ENCODE data around the gene MRPS31. TPM values are rescaled to one million over a fixed set of nuclear protein-coding genes. Genes with fewer than 3 reads are reported as not detected.

MRPS31 gene
- total RNA-seq, 1 experiment from 2014 or later: 25.5 TPM

GRCh38 chr13:40706439-40706838 lies 64.6 kb downstream of the MRPS31 start:
- no peaks in the 10 kb centered on the region for H3K4me1 Mint-ChIP-seq
- ChIA-PET POLR2A (no interaction called here), CTCF (no interaction called here)
- no peak overlapping the region for H3K27ac Mint-ChIP-seq
- H3K4me3 Mint-ChIP-seq: no peak overlapping the region
- peaks cover 48% of the 10 kb centered on the region for H3K9me3 Mint-ChIP-seq
- H3K36me3 Mint-ChIP-seq: peaks cover 29% of the 10 kb centered on the region
- ATAC-seq (no peak), DNase-seq (ENCODE audit: low spot score) (no peak)
- TF ChIP-seq OVOL2 (CRISPR knock-in tag; IDR thresholded peaks at IDR 0.05; ENCODE audit: borderline replicate concordance) (no peak), GTF2I (CRISPR knock-in tag; conservative IDR thresholded peaks at IDR 0.05) (no peak), ZNF121 (CRISPR knock-in tag; IDR thresholded peaks at IDR 0.05) (no peak), ATF2 (CRISPR knock-in tag; IDR thresholded peaks at IDR 0.05; ENCODE audit: borderline replicate concordance, low read depth) (no peak), ZSCAN18 (CRISPR knock-in tag; IDR thresholded peaks at IDR 0.05) (no peak), ZNF532 (CRISPR knock-in tag; IDR thresholded peaks at IDR 0.05; ENCODE audit: borderline replicate concordance) (no peak), ZNF416 (CRISPR knock-in tag; IDR thresholded peaks at IDR 0.05) (no peak), ZBTB43 (CRISPR knock-in tag; IDR thresholded peaks at IDR 0.05) (no peak)
- H3K27me3 Mint-ChIP-seq (ENCODE audit: low read depth): peaks cover 14% of the 10 kb centered on the region

- POLR2A ChIA-PET: no interaction called here
- H3K9me3 Mint-ChIP-seq: peaks cover 3% of the 10 kb centered on the region; the same call in 1 of the 2 replicates
- no peak for ATAC-seq
- H3K4me1 Mint-ChIP-seq: peaks cover 12% of the 10 kb centered on the region
- DNase-seq (ENCODE audit: low spot score): no peak
- H3K36me3 Mint-ChIP-seq: no peaks in the 10 kb centered on the region
- peaks cover 53% of the 10 kb centered on the region for H3K27me3 Mint-ChIP-seq (ENCODE audit: low read depth)
- CTCF ChIA-PET: interaction anchor here (1.3 to 1.4 kb wide), 2 partner anchors 15 to 80 kb away, joined by 3 to 5 read pairs; no protein-coding TSS in a partner anchor
- TF ChIP-seq TEAD1 (CRISPR knock-in tag; IDR thresholded peaks at IDR 0.05) (no peak), ZNF425 (CRISPR knock-in tag; conservative IDR thresholded peaks at IDR 0.05) (no peak), NFE2L1 (CRISPR knock-in tag; IDR thresholded peaks at IDR 0.05) (no peak), IRF1 (CRISPR knock-in tag; IDR thresholded peaks at IDR 0.05) (no peak), FOXP4 (CRISPR knock-in tag; IDR thresholded peaks at IDR 0.05) (no peak), OVOL2 (CRISPR knock-in tag; IDR thresholded peaks at IDR 0.05; ENCODE audit: borderline replicate concordance) (no peak), TEAD4 (CRISPR knock-in tag; IDR thresholded peaks at IDR 0.05) (no peak)
- H3K27ac Mint-ChIP-seq: no peak overlapping the region
- no peak overlapping the region for H3K4me3 Mint-ChIP-seq
Measured at GRCh38 chr13:40697711-40698110, 73.3 kb downstream of the MRPS31 start.

Data from WTC11 (cell line).